ENCODE measurements around the gene ERCC6L2.

DNA sequence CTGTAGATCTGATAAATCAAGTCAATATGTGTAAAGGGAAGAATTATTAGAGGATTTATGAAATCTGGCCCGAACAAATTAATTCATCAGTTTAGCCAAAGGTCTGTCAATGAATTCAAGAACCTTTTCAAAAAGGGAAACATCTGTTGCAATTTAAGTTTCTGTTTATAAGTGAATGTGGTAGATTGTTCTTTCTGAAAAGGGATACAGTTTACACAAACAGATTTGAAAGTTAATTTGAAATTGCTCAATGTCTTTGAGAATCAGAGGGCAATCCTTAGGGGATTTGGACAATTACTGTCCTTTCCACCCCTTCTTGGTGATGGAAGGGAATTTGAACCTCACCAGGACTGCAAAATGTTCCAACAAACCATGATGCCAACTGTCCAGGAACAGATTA, 29.7 kb upstream of the ERCC6L2 start:
- TF ChIP-seq, protein P1, sequence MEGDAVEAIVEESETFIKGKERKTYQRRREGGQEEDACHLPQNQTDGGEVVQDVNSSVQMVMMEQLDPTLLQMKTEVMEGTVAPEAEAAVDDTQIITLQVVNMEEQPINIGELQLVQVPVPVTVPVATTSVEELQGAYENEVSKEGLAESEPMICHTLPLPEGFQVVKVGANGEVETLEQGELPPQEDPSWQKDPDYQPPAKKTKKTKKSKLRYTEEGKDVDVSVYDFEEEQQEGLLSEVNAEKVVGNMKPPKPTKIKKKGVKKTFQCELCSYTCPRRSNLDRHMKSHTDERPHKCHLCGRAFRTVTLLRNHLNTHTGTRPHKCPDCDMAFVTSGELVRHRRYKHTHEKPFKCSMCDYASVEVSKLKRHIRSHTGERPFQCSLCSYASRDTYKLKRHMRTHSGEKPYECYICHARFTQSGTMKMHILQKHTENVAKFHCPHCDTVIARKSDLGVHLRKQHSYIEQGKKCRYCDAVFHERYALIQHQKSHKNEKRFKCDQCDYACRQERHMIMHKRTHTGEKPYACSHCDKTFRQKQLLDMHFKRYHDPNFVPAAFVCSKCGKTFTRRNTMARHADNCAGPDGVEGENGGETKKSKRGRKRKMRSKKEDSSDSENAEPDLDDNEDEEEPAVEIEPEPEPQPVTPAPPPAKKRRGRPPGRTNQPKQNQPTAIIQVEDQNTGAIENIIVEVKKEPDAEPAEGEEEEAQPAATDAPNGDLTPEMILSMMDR (IDR thresholded peaks at IDR 0.05): no peak
- no peak for TF ChIP-seq EZH2 (IDR thresholded peaks at IDR 0.05; ENCODE audit: borderline replicate concordance, insufficient read depth, low read depth, low read length, poor library complexity, severe bottlenecking)

All from B cell (primary cell).